LNCaP clone FGC (cell line): ENCODE measurements around the gene FNDC3B.

Source experiments
- DNase-seq: peaks from one replicate; pipeline ENCODE4 v3.0.0-alpha.2; 2011; ENCODE audit warnings: low read depth
- H3K4me3 ChIP-seq: 2 replicates; pipeline ENCODE4 v1.5.1; 2011; ENCODE audit warnings: mild to moderate bottlenecking, low read depth, low read length, control low read depth
- CTCF ChIP-seq: IDR thresholded peaks from 2 replicates; pipeline ENCODE4 v1.5.1; 2012; ENCODE audit warnings: mild to moderate bottlenecking; ENCODE audit not compliant: control insufficient read depth, insufficient read depth; ENCODE audit errors: extremely low read depth

FNDC3B gene

GRCh38 chr3:172066880-172067796, 27.8 kb downstream of the FNDC3B start:
- no peak for TF ChIP-seq CTCF
- H3K4me3 ChIP-seq, result no peak overlapping the region
- no peak for DNase-seq

DNA sequence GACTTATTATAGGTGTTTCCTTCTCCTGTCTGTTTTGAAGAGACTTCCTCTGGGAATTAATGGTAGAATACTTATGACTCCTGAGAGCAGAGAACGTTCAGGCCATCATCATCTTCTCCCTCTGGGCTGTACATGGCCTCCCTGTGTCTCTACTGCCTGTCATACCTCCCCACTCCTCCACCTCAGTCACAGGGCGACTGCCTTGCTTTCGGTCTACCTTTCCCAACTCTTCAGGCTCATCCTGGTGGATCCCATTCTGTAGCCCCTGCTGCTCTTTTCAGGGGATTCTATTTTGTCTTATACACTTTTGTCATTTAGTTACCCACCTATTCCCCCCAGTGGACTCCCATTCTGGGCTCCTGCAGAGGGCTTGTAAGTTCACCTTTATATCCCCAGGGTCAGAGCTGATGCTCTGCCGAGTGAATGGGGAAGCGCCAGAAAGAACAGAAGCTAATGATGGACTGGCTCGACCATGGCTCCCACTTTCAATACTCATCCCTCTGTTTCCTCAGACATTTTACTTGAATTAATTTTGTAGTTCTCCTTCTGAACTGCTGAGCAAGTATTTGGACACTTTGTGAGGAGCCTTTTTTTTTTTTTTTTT, 28.6 kb downstream of the FNDC3B start:
- no peak for DNase-seq

GRCh38 chr3:172068977-172069376, 29.6 kb downstream of the FNDC3B start:
- no peak overlapping the region for H3K4me3 ChIP-seq
- no peak for DNase-seq
- no peak for TF ChIP-seq CTCF

More for the DNA sequence above, 28.6 kb downstream of the FNDC3B start:
- H3K4me3 ChIP-seq, result no peak overlapping the region
- no peak for TF ChIP-seq CTCF

- DNase-seq, result no peak
- no peak for TF ChIP-seq CTCF
- H3K4me3 ChIP-seq, result no peak overlapping the region
Observed at GRCh38 chr3:172069478-172069877, 30.1 kb downstream of the FNDC3B start.

DNA sequence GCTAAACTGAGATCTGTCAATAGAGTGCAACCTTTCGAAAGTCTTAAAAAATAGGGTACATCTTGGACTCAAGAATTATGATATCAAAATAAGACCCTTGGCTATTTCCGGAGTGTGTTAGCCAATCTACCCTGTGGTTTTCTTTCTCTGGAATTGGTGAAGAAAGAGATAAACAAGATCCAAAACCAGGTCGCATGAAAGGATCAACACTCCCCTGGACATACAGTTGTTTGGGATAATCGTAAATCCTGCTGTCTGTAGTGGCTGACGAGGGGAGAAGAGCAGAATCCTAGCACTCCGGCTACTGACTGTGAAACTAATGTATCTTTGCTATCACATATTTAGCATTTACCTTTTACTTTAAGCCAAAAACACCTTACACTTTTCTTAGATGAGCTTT, 30.9 kb downstream of the FNDC3B start:
- no peak for DNase-seq
- H3K4me3 ChIP-seq, result no peak overlapping the region
- no peak for TF ChIP-seq CTCF

- H3K4me3 ChIP-seq, result no peak overlapping the region
- TF ChIP-seq CTCF, result no peak
Observed at GRCh38 chr3:172070802-172071201, 31.4 kb downstream of the FNDC3B start.

GRCh38 chr3:172071780-172072330, 32.5 kb downstream of the FNDC3B start:
- no peak for TF ChIP-seq CTCF
- no peak for DNase-seq
- H3K4me3 ChIP-seq, result no peak overlapping the region

More at GRCh38 chr3:172070802-172071201, 31.4 kb downstream of the FNDC3B start:
- no peak for DNase-seq
